Left renal cortex interstitium (tissue), 4 donors: ENCODE data around the gene KRTAP10-11. TPM values are rescaled to one million over a fixed set of nuclear protein-coding genes. Genes with fewer than 3 reads are reported as not detected.
"Not testable (repeated sequence)": the region's sequence is repeated elsewhere in the genome, so short reads cannot be mapped to it uniquely, and the experiment has no call there.

ENCODE experiments used
- DNase-seq, 4 donors: peaks; one replicate each; pipeline ENCODE4 v3.0.0-alpha.2; 2013; ENCODE audit warnings: low read depth in 4 of 4, low spot score in 2 of 4, missing footprints in 1 of 4
- polyA plus RNA-seq, 4 donors: library from polyadenylated mRNA; unstranded; fragments of 120-200 nt; gene quantifications; one replicate each; pipeline ENCODE4 v1.2.1, GENCODE V29; 2013; ENCODE audit not compliant: insufficient read length in 4 of 4

The KRTAP10-11 gene
- polyA plus RNA-seq, 4 donors, result not detected

GRCh38 chr21:44637851-44638348, 8.3 kb upstream of the KRTAP10-11 start:
- DNase-seq, result not testable (repeated sequence)

- DNase-seq, result not testable (repeated sequence)
Observed at GRCh38 chr21:44638506-44639330, 7.5 kb upstream of the KRTAP10-11 start.

- no peak for DNase-seq
Observed at GRCh38 chr21:44639331-44639655, 6.9 kb upstream of the KRTAP10-11 start.

DNA sequence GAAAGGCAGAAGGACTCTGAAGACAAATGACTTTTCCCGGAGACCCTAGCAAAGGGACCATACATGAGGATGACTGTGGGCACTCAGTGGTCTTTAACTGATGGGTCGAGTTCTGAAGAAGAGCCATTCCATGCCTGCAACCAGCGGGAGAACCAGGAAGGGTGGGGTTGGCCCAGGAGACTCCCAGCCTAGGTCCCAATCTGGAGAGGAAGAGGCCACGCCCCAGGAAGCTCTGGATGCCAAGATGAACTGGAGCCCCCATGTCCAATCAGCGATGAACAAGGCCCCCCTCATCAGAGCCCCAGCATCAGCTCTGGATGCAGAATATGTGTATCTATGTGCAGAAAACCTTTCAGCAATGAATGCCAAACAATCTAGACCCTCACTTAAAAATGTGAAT, 5.5 kb upstream of the KRTAP10-11 start:
- DNase-seq, result no peak

DNA sequence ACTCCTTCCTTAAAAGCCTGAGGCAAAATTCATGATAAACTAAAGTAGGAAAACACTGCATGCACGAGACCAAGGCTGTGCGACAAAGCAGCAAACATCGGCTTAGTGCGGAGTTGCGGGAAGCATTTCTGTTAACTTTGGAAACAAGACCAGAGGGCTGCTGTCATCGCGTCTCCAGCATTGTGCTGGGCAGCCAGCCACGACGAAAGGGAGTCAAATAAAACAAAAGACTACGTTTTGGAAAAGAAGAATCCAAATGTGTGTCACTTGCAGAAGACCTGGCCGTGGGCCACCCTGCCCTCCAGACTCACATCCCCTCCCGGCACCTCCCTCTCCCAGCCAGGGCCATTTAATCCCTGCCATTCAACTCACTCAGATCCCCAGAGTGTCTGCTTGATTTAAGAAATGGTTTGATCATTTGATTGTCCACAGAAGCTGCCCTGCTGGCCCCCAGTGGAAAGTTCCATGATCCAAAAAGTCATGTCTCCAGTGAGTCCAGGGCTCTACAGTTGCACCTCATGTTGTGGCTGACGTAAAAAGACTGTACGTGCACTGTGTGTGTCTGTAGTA, 2.4 kb upstream of the KRTAP10-11 start:
- no peak for DNase-seq

- DNase-seq, result no peak
Observed at GRCh38 chr21:44644878-44645277, 1.3 kb upstream of the KRTAP10-11 start.

DNA sequence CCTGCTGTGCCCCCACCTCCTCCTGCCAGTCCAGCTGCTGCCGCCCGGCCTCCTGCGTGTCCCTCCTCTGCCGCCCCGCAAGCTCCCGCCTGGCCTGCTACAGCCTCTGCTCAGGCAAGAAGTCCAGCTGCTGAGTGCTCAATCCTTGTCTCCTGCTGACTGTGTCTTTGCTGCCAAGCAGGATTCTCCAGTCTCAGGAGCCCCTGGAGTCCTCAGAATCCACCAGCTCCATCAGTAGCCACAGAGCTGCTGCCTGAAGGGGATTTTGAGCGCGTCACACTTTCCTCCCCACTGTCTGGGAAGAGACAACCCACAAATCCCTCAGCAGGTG, 973 bp downstream of the KRTAP10-11 start:
- DNase-seq, result no peak

DNA sequence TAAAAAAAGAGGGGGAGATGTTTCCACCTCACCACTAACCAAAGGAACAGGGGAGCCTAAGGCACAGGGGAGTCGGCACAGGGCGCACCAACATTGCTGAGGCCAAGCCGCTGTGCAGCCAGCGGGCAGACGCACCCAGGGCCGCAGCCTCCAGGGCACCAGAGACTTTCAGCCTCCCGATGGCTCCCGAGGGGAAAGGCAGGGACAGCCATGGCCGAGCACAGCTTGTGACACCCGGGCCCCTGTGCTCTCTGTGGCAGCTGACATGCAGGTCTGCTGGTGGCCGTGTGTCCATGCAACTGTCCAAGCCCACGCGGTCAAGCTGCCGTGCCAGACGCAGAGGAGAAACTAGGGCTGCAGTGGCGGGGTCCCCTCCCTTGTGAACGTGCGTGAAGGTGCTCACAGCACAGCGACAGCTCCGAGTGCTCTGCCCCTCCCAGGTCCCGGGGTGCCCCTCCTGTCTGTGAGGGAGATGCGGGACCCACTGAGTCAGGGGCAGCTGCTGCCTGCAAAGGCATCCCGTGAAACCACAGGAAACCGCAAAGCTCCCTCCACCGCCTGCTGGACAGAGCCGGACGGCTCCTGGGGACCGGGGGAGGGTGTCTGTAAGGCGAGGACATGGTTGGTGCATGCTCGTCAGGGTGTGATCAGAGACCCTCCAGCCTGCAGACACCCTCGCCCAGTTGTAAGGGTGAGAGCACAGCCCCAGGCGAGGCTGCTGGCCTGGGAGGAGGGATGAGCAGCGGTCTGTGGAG, 2.5 kb downstream of the KRTAP10-11 start:
- no peak for DNase-seq

DNA sequence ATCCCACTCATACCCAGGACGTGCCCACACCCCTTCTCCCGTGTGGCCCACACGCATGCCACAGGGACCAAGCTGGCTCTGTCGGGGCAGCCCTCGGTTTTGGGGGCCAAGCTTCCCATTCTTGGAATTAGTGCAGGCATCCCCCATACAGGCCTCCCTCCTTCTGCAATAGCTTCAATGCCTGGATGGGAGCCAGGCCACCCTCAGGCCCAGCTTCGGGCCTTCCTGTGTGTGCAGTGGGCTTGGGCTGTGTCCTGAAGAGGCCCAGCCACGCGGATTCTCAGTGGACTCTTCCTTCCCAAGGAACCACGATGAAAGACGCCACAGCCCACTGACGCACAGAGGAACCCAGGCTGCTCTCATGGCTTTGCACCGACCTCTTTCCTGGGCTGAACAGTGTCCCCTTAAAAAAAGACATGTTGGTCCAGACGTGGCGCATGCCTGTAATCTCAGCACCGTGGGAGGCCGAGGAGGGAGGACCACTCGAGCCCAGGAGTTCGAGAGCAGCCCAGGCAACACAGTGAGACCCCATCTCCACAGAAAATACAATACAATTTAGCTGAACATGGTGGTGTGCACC, 3.4 kb downstream of the KRTAP10-11 start:
- no peak for DNase-seq

DNA sequence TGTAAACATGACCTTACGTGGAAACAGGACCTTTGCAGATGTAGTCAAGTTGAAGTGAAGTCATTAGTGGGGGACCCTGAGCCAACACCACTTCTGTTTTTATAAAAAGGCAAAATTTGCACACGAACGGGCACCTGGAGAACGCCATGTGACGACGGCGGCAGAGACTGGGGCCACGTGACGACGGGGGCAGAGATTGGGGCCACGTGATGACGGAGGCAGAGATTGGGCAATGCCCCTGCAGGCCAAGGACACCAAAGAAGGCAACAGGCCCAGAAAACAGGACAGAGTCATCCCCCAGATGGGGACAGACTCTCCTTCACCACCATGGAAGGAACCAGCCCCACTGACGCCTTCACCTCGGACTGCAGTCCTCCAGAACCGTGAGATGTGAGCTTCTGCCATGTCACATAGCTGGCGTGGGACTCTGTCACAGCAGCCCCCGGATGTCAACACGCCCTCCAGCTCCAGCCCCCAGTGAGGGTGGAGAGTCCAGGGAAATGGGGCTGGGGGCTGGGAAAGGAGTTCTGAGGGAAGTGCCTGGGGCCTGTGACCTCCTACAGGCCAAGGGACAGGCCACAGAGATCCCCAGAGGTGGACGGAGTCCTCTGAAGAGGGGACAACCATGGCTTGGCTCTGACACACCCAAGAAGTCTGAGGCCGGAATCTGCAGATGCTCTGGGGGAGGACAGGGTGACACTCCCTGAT, 4.2 kb downstream of the KRTAP10-11 start:
- DNase-seq, result no peak

DNA sequence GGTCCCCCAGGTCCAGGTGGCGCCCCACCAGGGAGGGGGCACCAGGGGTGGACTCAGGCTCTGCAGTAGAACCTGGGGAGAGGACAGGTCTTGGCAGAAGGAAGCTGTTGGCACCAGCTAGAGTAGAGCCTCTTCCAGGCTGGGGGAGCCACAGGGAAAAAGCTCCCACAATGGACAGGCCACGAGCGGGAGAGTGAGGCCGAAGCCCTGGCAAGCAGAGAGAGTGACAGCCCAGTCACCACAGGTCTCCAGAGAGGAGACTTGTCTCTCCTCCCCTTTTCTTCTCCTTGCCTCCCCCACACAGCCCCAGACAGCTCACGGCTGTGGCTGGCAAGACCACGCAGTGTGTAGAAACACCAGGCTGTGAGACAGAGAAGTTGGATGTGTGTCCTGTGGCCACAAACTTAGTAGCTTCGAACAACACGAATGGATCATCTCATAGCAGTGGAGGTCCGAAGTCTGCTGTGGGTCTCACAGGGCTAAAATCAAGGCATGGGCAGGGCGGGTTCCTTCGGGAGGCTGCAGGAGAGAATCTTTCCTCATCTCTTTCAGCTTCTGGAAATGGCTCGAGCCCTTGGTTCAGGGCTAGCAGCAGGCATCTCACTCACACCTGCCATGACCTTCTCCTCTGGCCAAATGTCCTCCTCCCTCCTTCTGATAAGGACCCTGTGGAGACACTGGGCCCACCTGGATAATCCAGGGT, 4.9 kb downstream of the KRTAP10-11 start:
- DNase-seq, result no peak

GRCh38 chr21:44653123-44653522, 6.9 kb downstream of the KRTAP10-11 start:
- no peak for DNase-seq

DNA sequence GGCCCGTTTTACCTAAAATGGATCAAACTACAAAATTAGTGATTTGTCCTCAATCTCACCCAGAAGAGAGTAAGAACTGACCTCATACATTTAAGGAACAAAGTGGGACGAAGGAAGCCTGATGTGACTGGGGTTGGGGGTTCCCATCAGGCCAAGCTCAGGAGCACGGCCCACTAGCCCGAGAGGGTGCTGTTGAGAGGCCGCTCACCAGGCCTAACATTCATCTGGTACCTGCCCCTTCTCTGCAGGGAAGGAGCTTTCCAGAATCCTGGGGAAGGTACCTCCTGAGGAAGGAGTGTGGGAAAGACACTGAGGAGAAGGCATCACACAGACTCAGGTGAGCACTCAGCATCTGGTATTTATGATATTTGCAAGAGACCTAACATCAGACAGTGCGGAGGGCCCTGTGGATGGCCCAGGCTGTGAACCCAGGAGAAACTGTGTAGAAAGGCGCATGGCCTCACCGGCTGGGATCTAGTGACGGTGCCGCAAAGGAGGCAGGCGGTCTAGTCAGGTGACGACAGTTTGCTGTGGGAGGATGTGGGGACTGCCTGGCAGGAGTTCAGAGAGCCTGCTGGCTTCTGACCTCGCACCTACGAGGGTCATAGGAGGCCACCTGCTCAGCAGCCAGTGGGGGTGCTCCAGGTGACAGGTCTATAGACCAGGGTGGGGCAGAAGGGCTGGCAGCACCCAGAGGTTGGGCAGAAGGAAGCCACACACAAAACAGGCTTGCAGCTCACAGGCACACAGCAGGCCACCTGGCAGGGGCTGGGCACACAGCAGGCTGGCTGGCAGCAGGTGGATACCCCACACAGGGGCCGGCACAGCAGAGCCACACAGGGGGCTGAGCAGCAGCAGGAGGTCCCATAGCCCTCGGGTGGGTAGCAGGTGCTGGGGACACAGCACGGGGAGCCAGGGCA, 7.7 kb downstream of the KRTAP10-11 start:
- DNase-seq, result no peak

- no peak for DNase-seq
Observed at GRCh38 chr21:44654576-44655175, 8.5 kb downstream of the KRTAP10-11 start, which contains the start of gene KRTAP12-4. TSS of gene KRTAP12-4 (minus strand) at chr21:44654659. CDS start at chr21:44654614, 45 bp downstream.

DNA sequence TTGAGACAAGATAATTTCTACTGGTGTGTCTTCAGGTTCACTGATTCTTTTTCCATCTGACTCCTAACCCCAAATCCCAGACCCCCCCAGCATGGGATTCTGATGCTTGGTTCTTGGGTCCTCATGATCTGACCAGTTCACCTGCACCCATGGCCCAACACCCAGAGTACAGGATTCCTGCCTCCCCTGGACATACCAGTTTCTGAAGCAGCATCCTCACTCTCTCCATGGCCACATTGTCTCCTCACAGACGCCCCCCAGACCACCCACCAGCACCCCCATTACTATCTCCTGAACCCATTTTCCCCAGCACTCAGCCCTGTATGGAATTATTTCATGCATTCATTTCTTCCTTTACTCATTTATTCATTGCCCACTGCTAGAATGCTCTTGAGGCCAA, 10.7 kb downstream of the KRTAP10-11 start:
- DNase-seq, result no peak

DNA sequence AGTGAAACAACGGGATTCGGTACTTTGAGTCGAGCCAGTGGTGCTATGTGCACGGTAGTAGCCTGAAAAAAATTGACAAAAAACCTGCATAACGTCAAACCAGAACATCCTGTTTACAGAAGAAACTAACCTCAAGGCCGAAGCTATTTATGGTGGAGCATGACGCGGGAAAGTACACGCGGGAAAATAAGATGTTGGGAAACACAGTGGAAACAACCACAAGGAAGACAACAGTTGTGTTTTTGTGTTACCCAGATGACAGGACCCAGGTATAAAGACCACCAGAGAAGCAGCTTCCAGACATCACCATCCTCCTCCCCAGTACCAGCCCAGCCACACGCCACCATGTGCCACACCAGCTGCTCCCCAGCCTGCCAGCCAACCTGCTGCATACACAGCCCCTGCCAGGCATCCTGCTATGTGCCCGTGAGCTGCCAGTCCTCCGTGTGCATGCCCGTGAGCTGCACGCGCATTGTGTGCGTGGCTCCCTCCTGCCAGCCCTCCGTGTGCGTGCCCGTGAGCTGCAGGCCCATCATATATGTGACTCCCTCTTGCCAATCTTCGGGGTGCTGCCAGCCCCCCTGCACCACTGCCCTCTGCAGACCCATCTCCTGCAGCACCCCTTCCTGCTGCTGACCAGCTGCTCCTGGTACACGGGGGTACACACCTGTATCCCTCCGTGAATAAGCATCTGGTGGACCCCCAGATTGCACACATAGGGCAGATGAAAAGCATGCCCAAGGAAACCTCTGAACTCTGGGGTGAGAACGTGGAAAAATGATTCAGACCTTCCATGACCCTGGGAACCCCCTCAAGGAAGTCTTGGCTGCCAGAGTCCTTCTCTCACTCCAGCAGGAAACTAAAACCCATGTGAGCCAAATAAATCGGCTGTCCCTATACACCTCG, 11.7 kb downstream of the KRTAP10-11 start, which contains the start of gene KRTAP12-3:
KRTAP12-3 (plus strand) TSS at position 298 of the 906 bp plus-strand sequence; CDS start at position 346, 48 bp downstream.
- no peak for DNase-seq

- no peak for DNase-seq
Observed at GRCh38 chr21:44658541-44658910, 12.3 kb downstream of the KRTAP10-11 start.
